Left colon (tissue), 2 donors: ENCODE measurements around the gene UGT1A8. TPM values are rescaled to one million over a fixed set of nuclear protein-coding genes. Genes with fewer than 3 reads are reported as not detected.
A peak's percentile ranks its signal among the peaks of the same experiment; 100 is the strongest.
"Not testable (repeated sequence)": the region's sequence is repeated elsewhere in the genome, so short reads cannot be mapped to it uniquely, and the experiment has no call there.

Source experiments
- ATAC-seq: fragments of 200-7000 bp; cut with Tn5 transposase; one replicate; pipeline ENCODE4 v1.9.1; 2020; ENCODE audit warnings: mild to moderate bottlenecking, moderate library complexity
- DNase-seq, 2 donors: peaks; one replicate each; pipeline ENCODE4 v3.0.0-alpha.2; 2020
- intact Hi-C, 2 donors: fragments of 100-400 bp; cut with DNase I in 1 of 2; cut with micrococcal nuclease in 1 of 2; formaldehyde crosslinking; loops; one replicate each; pipeline versions ENCODE4 v1.11.2 to v1.14.0; 2022; cut with DNase I, micrococcal nuclease
- total RNA-seq, 2 donors: library from RNA; stranded (reverse); fragmentation: NEBNext Ultra II Directional; extraction: Animal tissue kit (Norgen Biotek cat#: 25700); gene quantifications; one replicate each; pipeline ENCODE4 v1.2.1, GENCODE V29; 2021
- donor health status: DM: no; HTN: no; CAD: no.
- donor health status: DM: yes; HTN: yes; CAD: no.

The UGT1A8 gene
- total RNA-seq, 2 donors from 2014 or later: 19.3 to 25.1 TPM

DNA sequence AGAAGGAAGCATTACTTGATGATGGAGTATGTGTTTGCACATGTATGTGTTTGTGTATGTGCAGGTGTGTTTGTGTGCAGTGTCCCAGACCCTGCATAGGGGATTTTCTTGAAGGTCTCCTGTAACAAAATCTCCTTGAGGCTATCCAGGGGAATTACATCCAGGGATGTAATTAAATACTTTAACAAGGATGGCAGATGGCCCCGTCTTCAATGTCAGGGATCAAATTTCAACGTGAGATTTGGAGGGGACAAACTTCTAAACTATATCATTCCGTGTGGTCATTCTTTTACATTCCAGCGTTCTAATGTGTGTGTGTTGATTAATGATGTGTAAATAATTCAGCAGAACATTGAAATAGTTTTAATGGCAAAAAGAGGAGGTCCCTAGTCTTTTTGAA, 57.6 kb downstream of the UGT1A8 start:
- intact Hi-C loops: no loop called here

DNA sequence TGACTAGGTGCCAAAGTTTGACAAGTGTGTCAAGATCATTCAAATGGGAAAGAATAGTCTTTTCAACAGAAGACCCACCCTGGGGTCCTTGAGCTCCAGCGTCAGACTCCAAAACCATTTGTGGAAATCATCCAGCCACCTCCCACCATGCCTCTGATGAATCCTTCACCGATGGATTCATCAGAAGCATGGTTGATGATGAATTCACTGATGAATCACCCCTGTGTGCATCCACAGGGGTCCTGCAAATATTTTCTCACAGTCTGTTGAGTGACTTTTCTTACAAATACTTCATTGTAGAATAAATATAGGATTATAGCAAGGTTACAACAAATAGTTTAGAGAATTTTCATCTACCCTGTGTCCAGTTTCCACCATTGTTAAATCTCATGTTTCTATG, 58.6 kb downstream of the UGT1A8 start:
- intact Hi-C loops: no loop called here
- no peak for DNase-seq
- no peak for ATAC-seq

More for the DNA sequence above, 57.6 kb downstream of the UGT1A8 start:
- DNase-seq: no peak
- no peak for ATAC-seq

DNA sequence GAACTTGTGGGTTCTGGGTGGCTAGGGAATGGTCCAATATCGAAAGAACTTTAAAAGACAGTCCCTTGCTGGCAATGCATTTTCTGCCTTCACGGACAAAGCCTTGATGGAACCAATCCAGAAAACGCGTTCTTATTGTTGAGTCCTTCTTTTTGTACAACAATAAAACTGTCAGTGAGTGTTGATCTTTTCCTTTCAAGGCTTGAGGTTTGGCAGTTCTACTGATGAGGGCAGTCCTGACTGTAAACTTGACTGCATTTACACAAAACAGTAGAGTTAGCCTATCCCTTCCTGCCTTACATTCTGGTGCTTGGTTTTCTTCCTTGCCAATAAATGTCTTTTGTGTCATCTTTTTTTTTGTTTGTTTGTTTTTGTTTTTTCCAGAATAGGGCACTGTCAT, 61.8 kb downstream of the UGT1A8 start:
- DNase-seq (no peak), ATAC-seq (peak; percentile 36)
- intact Hi-C loops: no loop called here

DNA sequence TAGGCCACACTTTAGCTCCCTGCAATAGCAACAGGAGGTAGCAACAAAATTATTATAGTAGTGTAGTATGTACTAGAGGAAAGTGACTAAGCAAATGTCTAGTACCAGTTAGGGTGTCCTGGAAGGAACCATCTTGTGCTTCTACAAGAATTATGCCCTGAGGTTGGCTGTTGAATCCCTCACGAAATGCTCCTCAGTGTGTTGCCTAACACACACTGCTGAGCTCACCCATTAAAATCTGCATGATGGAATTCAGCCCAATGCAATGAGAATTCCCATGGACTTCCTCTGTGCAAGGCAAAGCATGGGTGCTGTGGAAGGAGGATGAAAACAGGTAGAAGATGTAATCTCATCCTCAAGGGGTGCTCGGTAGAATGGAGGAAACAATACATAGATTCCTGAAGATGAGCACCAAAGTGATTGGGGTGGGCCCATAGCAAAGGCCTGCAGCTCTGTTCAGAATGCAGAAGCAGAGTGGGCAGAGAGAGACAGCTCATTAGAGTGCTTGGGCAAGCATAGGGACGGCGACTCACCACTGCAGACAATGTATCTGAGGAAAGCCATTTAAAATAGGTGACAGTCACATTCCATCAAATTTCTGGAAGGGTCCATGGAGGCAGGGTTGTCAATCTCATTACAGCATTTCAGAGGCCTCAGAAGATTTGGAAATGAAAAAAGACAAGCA, 63.1 kb downstream of the UGT1A8 start:
- intact Hi-C loops: no loop called here
- DNase-seq (no peak), ATAC-seq (no peak)

DNA sequence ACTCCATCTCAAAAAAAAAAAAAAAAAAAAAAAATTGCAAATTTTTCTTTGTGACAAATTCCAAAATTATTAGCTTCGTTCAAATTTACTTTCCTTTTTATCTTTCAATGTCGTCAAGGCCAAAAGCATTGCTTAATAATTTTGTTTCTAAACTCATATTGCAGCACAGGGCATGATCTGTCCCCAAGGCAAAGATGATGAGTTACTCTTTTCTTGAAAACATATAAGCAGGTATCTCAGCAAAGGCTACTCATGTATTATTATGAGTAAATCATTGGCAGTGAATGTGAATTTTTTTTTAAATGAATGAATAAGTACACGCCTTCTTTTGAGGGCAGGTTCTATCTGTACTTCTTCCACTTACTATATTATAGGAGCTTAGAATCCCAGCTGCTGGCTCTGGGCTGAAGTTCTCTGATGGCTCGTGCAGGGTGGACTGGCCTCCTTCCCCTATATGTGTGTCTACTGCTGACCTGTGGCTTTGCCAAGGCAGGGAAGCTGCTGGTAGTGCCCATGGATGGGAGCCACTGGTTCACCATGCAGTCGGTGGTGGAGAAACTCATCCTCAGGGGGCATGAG, 64.2 kb downstream of the UGT1A8 start, which contains the start of gene UGT1A7:
TSS of gene UGT1A7 (plus strand) at position 381 of the 579 bp plus-strand sequence. CDS start at position 418, 37 bp downstream.
- ATAC-seq (no peak), DNase-seq (no peak)
- intact Hi-C loops: no loop called here

DNA sequence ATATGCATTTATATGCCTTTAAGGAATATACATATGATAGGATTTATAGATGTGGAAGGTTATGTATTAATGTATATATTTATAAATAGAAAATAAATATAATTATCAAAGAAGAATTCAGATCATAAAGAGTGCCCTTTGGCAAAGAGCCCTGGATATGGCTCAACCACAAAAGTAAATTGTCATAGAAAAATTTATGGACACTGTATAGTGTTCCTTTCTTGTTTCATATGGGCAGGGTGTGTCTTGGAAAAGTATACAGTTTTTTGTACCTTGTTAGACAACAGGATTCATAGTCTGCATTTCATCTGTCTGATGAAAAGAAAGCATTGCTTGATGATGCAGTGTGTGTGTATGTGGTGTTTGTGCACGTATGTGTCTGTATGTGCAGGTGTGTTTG, 67.2 kb downstream of the UGT1A8 start:
- intact Hi-C loops: no loop called here
- DNase-seq: no peak
- peak; percentile 90 for ATAC-seq

DNA sequence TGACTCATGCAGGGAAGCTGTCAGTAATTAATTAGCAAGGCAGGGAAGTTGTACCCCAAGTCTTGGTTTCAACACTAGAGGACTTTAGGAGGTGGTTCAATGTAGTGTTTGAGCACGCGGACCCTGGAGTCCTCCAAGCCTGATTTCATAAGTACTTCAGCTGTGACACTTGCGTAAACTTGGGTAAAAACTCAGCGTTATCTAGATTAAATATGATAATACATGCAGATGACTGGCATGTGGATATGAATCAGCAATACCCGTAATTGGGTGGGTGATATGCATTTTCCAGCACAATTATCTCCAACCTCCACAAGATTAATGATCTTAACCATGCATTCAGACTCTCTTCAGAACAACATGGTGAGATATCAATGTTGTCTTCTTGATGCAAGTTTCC, 69.5 kb downstream of the UGT1A8 start:
- DNase-seq (no peak), ATAC-seq (no peak)
- intact Hi-C loops: no loop called here

DNA sequence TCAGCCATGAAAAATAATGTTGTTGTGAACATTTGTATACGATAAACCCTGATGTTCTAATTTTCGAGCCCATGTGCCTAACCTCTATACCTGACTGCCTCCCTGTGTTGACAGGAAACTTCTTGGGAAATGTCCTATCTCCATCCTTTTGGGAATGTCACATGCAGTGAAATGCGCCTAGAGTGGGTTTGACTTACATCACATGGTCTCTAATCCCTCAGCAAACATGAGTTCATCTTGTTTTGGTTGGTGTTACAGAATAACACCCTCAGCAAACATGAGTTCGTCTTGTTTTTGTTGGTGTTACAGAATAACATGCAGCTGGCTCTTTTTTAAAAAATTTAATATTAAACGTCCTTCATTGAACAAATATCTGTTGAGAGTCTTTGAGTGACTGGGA, 70.9 kb downstream of the UGT1A8 start:
- no peak for ATAC-seq
- intact Hi-C loops: no loop called here
- no peak for DNase-seq

DNA sequence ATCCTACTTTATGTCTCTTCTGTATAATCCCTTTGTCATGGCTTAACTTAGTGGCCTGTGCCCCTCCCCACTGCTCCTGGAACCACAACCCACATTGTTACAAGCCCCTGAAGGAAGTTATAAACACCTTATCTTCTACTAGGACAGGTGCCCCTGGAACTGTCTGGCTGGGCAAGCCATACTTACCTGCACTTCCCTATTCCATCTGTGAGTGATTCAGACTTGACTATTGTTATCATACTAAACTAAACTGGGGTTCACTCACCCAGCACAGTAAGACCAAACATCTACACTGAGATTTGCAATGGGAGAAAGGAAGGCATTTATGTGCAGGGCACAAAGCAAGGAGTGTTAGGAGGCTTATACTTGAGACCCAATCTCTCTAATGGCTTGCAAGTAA, 71.6 kb downstream of the UGT1A8 start:
- ATAC-seq (peak; percentile 32), DNase-seq (no peak)
- intact Hi-C loops: no loop called here

DNA sequence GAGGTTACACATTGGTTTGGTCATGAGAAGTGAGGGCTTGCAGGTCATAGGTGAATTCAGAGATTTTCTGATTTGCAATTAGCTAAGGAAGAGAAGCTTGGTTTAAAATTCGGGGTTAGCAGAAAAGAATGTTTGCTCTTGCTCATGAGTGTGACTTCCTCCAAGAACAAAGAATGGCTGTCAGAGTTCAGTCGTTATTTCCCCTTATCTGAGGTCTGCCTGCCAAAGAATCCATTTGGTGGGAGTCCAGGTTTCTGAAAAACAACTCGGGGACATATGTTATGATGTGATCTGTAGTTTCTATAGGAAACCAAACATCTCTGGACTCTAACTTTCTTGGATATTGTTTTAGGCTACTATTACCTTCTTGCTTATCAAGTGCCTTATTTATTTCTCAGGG, 72.1 kb downstream of the UGT1A8 start:
- intact Hi-C loops: no loop called here
- ATAC-seq: no peak
- DNase-seq: no peak

DNA sequence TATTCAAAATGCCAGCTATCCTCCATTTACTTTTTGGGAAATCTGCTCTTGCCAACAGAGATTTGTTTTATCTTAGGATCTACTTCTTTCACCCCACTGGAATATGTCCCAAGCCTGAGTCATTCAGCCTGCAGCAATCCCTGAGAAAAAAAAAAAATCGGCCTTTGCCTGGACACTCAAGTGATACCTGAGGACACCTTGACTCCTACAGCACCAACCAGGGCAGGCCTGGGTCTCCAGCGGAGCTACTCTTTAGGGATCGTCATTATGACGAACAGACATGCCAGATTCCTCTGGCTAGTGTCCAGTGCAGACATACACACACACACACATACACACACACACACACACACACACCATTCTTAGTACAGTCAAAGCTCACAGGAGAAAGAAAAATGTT, 73.0 kb downstream of the UGT1A8 start:
- ATAC-seq: no peak
- intact Hi-C loops: no loop called here

DNA sequence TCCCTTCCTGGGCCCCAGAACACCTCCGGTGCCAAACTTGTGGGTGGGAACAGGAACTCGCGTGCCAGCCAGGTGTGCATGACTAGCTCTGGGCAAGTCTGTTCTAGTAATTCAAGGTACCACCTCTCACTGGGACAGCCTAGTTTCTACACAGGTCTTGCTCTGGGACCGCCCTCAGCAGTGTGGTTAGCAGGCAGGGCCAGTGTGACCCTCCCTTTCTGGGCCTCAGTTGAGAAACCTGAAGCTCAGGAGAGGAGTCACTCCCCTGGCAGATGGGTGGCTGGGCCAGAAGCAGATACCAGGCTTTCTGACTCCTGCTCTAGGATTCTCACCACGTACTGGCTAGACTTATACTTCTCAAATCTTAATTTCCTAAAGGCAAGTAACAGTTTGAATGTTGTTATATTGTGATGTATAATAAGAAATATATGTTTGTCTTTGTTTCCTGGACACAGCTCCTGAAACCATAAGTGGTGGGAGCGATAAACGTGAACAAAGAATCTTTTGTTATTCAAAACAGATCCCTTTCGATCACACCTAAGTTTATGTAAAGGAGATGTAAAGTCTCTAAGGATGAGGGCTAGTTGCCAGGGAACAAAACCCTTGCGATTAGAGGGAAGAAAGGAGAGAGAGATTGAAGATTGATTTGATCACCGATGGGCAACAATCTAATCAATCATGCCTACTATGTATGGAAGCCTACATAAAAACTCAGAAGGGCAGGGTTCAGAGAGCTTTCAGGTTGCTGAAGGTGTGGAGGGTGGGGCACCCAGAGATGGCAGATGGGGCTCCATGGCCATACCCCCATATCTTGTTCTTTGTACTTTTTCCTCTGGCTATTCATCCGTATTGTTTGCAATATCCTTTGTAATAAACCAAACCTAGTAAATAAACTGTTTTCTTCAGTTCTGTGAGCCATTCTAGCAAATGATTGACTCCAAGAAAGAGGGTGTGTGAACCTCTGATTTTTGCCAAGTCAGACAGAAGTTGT, 74.3 kb downstream of the UGT1A8 start:
- DNase-seq (peak; percentile 36 to 79), ATAC-seq (peak; percentile 68)
- intact Hi-C loops: no loop called here

More for the DNA sequence above, 73.0 kb downstream of the UGT1A8 start:
- no peak for DNase-seq

DNA sequence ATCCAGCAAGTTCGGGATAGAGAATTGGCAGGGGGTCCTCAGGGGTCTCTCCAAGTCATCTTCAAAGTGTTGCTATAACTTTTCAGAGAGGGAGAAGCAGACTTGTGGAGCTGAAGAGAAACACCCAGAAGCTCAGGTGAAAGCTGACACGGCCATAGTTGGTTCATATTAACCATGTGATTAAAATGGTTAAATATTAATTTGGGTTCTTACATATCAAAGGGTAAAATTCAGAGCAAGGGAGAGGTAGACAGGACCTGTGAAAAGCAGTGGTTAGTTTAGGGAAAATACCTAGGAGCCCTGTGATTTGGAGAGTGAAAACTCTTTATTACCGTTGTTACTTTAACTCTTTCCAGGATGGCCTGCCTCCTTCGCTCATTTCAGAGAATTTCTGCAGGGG, 75.2 kb downstream of the UGT1A8 start, which contains the start of gene UGT1A6:
TSS of gene UGT1A6 (plus strand) at position 243 of the 400 bp plus-strand sequence. CDS start at position 358, 115 bp downstream.
- DNase-seq: no peak
- peak; percentile 60 for ATAC-seq

DNA sequence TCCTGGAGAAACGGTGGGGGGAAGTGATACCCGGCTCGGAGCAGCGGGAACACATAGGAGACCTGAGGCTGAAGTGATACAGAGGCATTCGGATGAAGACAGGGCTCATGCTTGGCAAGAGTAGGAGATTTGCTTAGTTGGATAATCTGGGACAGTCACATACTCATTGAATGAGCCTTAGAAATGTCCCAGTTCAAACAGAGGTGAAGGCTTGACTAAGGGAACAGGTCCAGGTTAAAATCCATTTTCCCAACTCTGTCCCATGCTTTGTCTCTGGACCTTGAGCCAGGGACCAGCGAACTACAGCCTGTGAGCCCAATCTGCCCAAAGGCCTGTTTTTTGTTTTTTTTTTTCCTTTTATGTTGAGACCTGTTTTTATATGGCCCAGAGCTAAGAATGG, 76.5 kb downstream of the UGT1A8 start:
- no peak for DNase-seq
- ATAC-seq: no peak
- intact Hi-C loops: no loop called here

More for the DNA sequence above, 75.2 kb downstream of the UGT1A8 start, which contains the start of gene UGT1A6:
- intact Hi-C loops: no loop called here

DNA sequence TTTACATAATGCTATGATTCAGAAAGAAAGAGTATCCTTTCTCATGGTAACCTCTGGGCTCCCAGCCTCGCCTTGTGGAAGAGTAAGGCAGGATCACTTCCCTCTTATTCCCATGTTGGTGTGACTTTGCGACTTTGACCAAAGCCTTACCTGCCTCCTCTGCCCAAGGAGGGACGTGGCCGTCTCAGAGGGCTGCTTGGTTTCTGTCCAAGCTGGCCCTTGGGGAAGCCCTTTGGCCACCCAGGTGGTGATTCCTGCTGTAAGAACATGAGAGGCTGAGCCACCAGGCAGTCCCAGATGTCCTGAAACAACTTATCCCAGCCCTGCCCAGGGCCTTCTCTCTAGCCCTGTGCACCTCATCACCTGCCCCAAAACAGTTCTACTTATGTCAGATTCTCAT, 81.3 kb downstream of the UGT1A8 start:
- no peak for ATAC-seq
- DNase-seq: no peak
- intact Hi-C loops: no loop called here

DNA sequence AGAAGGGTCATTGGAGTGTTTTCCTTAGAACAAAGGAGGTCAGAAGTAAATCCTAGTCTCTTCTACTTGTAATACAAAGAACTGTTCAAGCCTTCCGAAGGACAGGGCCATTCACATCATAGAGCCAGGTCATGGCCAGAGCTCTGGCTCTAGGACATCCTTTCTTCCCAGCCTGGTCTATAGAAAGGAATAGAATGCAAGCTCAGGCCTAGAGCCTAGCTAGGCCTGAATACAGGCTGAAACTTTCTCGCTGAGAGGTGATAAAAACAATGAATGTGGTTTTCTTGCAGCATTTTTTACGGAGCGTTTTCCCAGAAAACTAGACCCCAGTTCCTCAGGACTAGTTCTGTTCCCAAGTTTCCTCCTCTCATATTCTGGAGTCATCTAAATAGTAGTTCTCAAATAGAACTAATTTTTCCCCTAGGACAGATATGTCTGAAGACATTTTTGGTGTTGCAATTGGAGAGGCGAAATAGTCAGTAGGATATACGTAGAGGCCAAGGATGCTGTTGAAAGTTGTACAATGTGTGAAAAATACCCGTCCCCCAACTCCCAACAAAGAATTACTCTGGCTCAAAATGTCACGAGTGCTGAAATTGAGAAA, 82.1 kb downstream of the UGT1A8 start:
- intact Hi-C loops: no loop called here
- ATAC-seq: no peak
- no peak for DNase-seq

DNA sequence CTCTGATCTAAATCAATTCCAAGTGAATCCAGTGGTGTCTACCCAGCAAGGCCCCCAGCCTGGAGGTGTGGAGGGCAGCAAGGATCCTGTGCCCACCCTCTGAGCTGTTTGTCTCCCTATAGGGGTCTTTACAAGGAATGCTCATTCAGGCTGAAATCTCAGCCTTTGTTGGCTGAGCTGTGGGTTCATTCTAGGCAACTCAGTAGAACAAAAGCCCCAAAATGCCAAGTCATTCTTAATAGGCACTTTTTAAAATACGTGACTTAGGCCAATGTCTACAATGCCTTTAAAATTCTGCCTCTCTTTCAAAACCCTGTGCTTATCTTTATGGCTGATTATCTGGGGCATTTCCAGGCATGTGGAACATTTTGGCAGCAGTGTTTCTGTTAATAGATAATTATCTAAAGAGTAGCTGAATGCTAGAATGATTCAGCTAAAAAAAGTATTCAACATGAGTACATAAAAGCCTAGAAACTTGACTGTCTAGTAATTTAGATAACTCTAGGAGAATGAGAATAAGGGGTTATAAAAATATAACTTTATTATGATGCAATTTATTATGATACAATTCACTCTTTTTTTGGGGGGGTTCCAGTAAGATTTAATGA, 82.7 kb downstream of the UGT1A8 start:
- ATAC-seq (peak; percentile 90), DNase-seq (no peak)
- intact Hi-C loops: no loop called here

DNA sequence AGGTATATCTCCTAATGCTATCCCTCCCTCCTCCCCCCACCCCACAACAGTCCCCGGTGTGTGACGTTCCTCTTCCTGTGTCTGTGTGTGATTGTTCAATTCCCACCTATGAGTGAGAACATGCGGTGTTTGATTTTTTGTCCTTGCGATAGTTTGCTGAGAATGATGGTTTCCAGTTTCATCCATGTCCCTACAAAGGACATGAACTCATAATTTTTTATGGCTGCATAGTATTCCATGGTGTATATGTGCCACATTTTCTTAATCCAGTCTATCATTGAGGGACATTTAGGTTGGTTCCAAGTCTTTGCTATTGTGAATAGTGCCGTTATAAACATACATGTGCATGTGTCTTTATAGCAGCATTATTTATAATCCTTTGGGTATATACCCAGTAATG, 83.4 kb downstream of the UGT1A8 start:
- ATAC-seq, intact Hi-C loops, DNase-seq: not testable (repeated sequence)

DNA sequence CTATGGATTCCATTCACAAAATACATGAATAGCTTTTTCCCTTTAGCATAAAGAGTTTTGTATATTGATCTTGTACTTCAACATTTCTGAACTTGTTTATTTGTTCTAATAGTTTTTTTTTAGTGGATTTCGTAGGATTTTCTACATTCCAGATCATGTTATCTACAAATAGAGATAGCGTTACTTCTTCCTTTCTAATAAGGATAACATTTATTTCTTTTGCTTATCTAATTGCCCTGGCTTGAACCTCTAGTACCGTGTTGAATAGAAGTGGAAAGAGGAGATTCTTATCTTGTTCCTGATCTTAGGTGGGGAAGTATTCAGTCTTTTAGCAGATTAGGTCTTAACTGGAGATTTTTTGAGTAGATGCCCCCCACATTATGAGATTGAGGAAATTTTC, 84.8 kb downstream of the UGT1A8 start:
- ATAC-seq: no peak
- no peak for DNase-seq
- intact Hi-C loops: no loop called here
